CD1c-positive myeloid dendritic cell (primary cell): Measurements from ENCODE around the gene LPAR1.
A peak's percentile ranks its signal among the peaks of the same experiment; 100 is the strongest.

Experiments
- DNase-seq: peaks from one replicate; pipeline ENCODE4 v3.0.0-alpha.2; 2016; ENCODE audit errors: extremely low spot score

Gene LPAR1

DNA sequence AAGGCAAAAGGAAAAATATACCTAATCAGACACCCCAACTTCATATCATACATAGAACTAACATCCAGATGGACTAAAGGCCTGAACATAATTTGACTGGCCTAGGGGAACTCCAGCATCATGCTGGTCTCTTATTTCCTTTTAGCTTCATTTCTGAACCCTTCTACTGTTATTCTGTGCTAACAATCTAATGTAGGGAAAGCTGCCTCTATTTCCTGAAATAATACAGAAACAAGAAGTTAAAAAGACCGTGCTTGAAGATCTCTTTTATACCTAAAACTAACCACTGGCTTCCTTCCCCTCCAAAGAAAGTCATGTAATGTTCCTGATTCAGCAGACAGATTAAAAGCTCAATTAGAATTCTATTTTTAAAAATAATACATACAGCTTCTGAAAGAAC lies 36.7 kb downstream of the LPAR1 start:
- DNase-seq, result peak; percentile 17

DNA sequence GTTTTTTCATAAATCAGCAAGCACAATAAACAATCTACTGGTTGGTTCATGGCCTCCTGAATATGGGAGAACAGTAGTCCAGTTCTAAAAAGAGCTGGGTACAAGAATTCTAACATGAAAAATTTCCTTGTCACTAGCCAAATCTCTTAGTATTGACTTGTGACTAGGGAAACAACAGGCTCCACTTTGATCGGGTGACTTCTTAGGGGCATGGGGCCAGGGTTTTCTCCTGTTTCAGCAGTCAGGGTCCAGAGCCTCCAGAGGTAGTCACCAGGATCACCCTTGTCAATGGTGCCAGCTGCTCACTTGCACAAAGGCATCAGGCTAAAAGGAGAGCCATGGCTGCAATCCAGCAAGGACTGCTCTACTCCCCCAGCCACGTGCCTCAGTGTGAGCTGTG lies 38.1 kb downstream of the LPAR1 start:
- no peak for DNase-seq

DNA sequence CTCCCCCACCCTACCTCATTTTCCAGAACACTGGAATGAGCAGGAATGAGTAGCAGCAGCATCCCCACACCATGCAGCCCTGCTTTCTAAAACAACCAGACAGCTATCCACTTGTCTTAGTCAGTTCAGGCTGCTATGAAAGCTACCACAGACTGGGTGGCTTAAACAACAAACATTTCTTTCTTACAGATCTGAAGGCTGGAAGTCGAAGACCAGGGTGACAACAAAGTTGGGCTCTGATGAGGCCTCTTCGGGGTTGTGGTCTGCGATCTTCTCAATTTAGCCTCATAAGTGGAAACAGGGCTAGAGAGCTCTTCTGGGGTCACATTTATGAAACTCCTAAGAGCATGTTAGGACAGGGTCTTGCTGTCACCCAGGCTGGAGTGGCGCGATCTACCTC lies 38.9 kb downstream of the LPAR1 start:
- DNase-seq, result no peak

DNA sequence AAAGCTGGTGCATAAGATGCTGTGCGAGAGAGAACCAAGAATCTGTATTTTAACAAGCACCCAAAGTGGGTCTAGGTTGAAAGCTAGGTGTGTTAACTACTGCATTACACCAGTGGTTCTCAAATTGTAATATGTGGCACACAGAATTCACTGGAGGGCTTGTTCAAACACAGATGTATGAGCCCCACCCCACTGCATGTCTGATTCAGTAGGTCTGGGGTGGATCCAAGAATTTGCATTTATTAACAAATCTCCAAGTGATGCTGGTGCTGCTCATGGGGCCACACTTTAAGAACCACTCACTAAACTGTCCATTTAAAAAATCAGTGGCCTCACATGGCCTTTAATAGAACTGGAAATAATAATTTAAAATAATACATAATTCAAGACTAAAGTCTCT lies 40.4 kb downstream of the LPAR1 start:
- no peak for DNase-seq

GRCh38 chr9:110996436-110997220 lies 41.6 kb downstream of the LPAR1 start:
- no peak for DNase-seq

GRCh38 chr9:110995420-110996340 lies 42.6 kb downstream of the LPAR1 start:
- DNase-seq, result peak; percentile 46

- peak; percentile 50 for DNase-seq
Measured at GRCh38 chr9:110994771-110995241, 43.5 kb downstream of the LPAR1 start.

DNA sequence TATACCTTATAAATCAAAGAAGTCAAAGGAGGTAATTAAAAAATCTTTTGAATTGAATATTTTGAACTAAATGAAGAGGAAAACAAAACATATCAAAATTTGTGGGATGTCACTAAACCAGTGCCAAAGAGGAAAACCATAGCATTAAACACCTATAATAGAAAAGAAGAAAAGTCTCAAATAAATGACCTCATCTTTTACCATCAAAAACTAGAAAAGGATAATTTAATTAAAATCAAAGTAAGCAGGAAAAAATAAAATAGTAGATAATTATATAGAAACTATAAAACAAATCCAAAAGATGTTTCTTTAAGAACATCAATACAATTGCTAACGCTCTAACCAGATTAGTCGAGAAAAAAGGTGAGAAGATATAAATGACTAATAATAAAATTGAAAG lies 47.8 kb downstream of the LPAR1 start:
- no peak for DNase-seq

DNA sequence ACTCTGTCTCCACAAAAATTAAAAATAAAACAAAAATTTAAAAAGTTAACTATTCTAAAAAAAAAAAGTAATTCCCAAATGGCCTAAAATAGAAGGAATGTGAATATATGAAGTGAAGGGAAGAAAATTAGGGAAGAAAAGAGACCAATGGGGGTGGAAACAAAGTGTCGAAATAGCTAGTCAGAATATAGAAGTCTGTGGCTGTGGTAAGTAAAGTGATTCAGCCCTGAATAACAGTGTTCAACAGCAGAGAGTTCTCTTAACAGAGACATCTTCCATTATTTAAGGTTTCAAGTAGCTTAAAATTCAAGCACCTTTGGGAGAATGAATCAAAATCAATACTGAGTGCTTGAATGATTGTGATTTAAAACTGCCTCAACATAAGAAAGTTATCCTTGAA lies 51.7 kb downstream of the LPAR1 start:
- DNase-seq, result no peak

- no peak for DNase-seq
Measured at GRCh38 chr9:110984890-110985437, 53.3 kb downstream of the LPAR1 start.

GRCh38 chr9:110980261-110980660 lies 58.0 kb downstream of the LPAR1 start:
- no peak for DNase-seq

- DNase-seq, result no peak
Measured at GRCh38 chr9:110979636-110980035, 58.6 kb downstream of the LPAR1 start.

- no peak for DNase-seq
Measured at GRCh38 chr9:110978516-110978915, 59.8 kb downstream of the LPAR1 start.

DNA sequence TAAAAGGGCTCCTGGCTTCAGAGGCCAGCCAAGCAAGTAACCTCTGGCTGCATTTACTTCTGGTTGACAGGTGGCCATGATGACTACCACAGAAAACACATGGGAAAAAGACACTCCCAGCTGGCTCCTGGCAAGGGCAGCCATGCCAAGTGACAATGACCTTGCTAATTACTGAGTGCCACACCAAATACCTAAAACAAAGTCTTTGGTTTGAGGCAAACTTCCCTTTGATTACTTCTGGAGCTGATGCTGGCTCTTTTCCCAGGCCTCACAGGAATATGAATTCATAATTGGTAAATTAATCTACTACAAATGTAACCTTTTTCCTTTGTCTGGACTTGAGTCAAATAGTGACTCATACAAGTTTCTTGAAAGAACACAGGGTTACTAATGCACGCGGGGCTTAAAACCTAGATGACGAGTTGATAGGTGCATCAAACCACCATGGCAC lies 61.0 kb downstream of the LPAR1 start:
- no peak for DNase-seq

GRCh38 chr9:110975969-110976368 lies 62.3 kb downstream of the LPAR1 start:
- DNase-seq, result peak; percentile 16

- DNase-seq, result no peak
Measured at GRCh38 chr9:110975278-110975677, 63.0 kb downstream of the LPAR1 start.

GRCh38 chr9:110971705-110972104 lies 66.6 kb downstream of the LPAR1 start:
- no peak for DNase-seq

DNA sequence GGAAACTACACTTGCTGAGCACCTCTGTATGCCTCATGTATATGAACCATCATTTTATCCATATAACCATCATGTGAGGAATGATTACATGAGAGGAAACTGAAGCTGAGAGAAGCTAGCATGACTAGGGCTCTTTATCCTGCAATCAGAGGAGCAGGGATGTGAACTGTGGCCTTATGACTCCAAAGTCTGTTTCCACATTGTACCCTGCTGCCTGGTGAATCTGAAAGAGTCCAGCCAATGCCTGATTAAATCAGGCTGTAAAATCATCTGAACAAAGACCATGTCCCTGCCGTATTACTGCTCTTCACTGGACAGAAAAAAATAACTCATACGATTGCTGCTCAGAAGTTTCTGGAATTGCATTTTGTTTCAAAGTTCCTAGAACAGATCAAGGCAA lies 67.0 kb downstream of the LPAR1 start:
- no peak for DNase-seq

DNA sequence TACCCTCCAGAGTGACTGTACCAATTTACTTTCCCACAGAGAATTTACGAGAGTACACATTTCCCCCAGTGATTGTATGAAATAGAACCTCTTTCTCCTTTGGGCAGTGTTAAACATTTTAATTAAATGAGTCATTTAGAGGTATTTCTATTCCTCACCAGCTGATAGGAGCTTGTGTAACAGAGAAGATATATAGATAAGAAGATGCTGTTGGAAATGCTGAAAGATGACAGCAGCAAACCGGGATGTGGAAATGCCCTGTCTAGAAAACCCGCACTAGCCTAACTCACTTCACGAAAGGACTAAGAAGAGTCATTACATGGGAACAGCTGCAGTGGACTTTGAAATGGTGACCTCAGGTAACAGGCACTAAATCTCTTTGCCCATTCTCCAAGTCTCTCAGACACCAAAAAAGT lies 68.3 kb downstream of the LPAR1 start:
- DNase-seq, result no peak

GRCh38 chr9:110968096-110968495 lies 70.2 kb downstream of the LPAR1 start:
- no peak for DNase-seq

DNA sequence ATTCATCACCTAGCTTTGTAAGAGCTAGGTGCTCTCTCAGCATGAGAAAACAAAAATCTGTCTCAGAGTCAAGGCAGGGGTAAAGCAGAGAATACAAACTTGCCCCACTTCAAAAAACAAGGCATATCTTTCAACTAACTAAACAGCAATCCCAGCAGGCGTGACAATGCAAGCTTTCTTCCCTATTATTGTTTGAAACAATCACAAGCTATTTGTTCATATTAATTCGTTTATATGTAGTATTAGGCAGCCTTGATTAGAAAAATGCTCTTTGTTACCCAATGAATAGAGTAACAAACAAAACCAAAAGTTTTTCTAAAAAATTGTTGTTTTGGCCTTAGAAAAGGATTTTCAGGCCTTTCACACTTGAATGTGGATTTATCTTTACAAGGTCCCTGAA lies 71.1 kb downstream of the LPAR1 start:
- DNase-seq, result no peak

DNA sequence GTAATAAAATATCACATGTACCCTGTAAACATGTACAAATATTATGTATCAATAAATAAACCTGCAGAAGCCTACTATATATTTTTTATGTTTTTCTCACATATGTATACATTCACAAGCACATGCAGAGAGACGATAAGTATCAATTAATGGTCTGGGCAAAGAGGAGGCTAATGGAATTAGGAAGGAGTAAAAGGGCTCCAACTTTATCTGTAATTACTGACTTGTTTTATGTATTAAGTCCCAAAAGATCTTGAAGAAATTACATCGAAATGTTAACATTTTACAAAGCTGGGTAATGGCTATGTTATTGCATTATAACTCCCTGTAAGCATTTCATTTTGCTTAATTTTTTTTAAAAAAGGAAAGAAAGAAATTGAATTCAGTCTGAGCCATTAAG lies 78.0 kb downstream of the LPAR1 start:
- no peak for DNase-seq
